ENCODE data around the gene ACCS. TPM values are rescaled to one million over a fixed set of nuclear protein-coding genes. Genes with fewer than 3 reads are reported as not detected.

The ACCS gene
- total RNA-seq, 1 donor from 2014 or later, result 21.3 TPM

DNA sequence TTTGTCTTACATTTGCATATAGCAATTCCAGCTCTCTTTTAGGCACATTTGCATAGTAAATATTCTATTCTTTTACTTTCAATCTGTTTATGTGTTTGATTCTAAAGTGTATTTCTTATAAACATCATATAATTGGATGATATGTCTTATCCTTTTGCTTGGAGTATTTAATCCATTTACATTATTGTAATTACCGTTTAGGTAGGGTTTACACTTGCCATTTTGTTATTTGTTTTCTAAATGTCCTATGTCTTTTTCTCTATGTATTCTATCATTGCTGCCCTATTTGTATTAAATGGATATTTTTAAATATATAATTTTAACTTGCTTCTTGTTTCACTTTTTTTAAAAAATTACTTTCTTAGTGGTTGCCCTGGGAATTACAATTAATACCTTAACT lies 41.1 kb upstream of the ACCS start:
- peaks cover 2% of the 10 kb centered on the region for H3K4me1 Mint-ChIP-seq (ENCODE audit: low read depth, unreplicated experiment)
- H3K27me3 Mint-ChIP-seq (ENCODE audit: low read depth, unreplicated experiment), result peaks cover 5% of the 10 kb centered on the region
- H3K9me3 Mint-ChIP-seq (ENCODE audit: unreplicated experiment), result peaks cover 12% of the 10 kb centered on the region

DNA sequence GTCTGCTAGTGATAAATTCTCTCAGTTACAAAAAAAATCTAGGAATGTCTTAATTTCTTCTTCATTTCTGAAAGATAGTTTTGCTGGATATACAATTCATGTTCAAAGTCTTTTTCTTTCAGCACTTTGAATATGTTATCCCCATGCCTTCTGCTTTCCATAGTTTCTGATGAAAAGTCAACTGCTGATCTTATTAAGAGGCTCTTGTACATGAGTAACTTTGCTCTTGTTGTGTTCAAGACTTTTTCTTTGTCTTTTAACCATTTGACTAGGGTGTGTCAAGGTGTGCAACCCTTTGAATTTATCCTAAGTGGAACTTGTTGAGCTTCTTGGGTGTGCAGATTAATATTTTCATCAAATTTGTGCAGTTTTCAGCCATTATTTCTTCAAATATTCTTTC lies 40.3 kb upstream of the ACCS start:
- peaks cover 2% of the 10 kb centered on the region for H3K9me3 ChIP-seq (ENCODE audit: insufficient read depth, low read depth, low read length)
- no peak overlapping the region for H3K27ac ChIP-seq (ENCODE audit: low read depth, low read length)
- H3K4me3 ChIP-seq (ENCODE audit: insufficient read depth, low read depth, low read length), result no peak overlapping the region
- FAIRE-seq, result no peak
- no peak overlapping the region for H3K9ac ChIP-seq (ENCODE audit: low read length)
- TF ChIP-seq EZH2 (IDR thresholded peaks at IDR 0.05; ENCODE audit: insufficient read depth, low read length) (no peak), CTCF (IDR thresholded peaks at IDR 0.05; ENCODE audit: insufficient read depth, low read depth, low read length) (no peak)
- Mint-ChIP-seq H3K4me1 (ENCODE audit: low read depth, unreplicated experiment) (peaks cover 8% of the 10 kb centered on the region), H3K36me3 (ENCODE audit: low read depth, unreplicated experiment) (no peaks in the 10 kb centered on the region), H3K27ac (ENCODE audit: unreplicated experiment) (no peak overlapping the region), H3K27me3 (ENCODE audit: low read depth, unreplicated experiment) (peaks cover 5% of the 10 kb centered on the region), H3K4me3 (ENCODE audit: unreplicated experiment) (no peak overlapping the region), H3K9me3 (ENCODE audit: unreplicated experiment) (peaks cover 12% of the 10 kb centered on the region)
- peaks cover 4% of the 10 kb centered on the region for H3K4me1 ChIP-seq (ENCODE audit: insufficient read depth, low read length)
- no peak for DNase-seq (ENCODE audit: low read depth)
- no peak overlapping the region for H3K4me2 ChIP-seq (ENCODE audit: low read length)
- H3K79me2 ChIP-seq (ENCODE audit: insufficient read depth, low read length), result no peaks in the 10 kb centered on the region
- no peaks in the 10 kb centered on the region for H3K27me3 ChIP-seq (ENCODE audit: insufficient read depth, low read length)
- no peaks in the 10 kb centered on the region for H4K20me1 ChIP-seq (ENCODE audit: insufficient read depth, low read length)
- no peak overlapping the region for H2AFZ ChIP-seq (ENCODE audit: low read depth, low read length)
- no peaks in the 10 kb centered on the region for H3K36me3 ChIP-seq (ENCODE audit: insufficient read depth, low read length)

More for the DNA sequence above, 41.1 kb upstream of the ACCS start:
- Histone ChIP-seq H3K36me3 (ENCODE audit: insufficient read depth, low read length) (no peaks in the 10 kb centered on the region), H3K9ac (ENCODE audit: low read length) (no peak overlapping the region), H2AFZ (ENCODE audit: low read depth, low read length) (no peak overlapping the region), H3K4me2 (ENCODE audit: low read length) (no peak overlapping the region), H4K20me1 (ENCODE audit: insufficient read depth, low read length) (no peaks in the 10 kb centered on the region), H3K4me1 (ENCODE audit: insufficient read depth, low read length) (no peaks in the 10 kb centered on the region), H3K79me2 (ENCODE audit: insufficient read depth, low read length) (no peaks in the 10 kb centered on the region), H3K27ac (ENCODE audit: low read depth, low read length) (no peak overlapping the region), H3K9me3 (ENCODE audit: insufficient read depth, low read depth, low read length) (peaks cover 2% of the 10 kb centered on the region), H3K4me3 (ENCODE audit: insufficient read depth, low read depth, low read length) (no peak overlapping the region), H3K27me3 (ENCODE audit: insufficient read depth, low read length) (peaks cover 3% of the 10 kb centered on the region)
- TF ChIP-seq CTCF (IDR thresholded peaks at IDR 0.05; ENCODE audit: insufficient read depth, low read depth, low read length), result no peak
- TF ChIP-seq EZH2 (IDR thresholded peaks at IDR 0.05; ENCODE audit: insufficient read depth, low read length), result no peak
- no peaks in the 10 kb centered on the region for H3K36me3 Mint-ChIP-seq (ENCODE audit: low read depth, unreplicated experiment)
- no peak overlapping the region for H3K27ac Mint-ChIP-seq (ENCODE audit: unreplicated experiment)
- DNase-seq (ENCODE audit: low read depth) (no peak), FAIRE-seq (no peak)
- H3K4me3 Mint-ChIP-seq (ENCODE audit: unreplicated experiment), result no peak overlapping the region

DNA sequence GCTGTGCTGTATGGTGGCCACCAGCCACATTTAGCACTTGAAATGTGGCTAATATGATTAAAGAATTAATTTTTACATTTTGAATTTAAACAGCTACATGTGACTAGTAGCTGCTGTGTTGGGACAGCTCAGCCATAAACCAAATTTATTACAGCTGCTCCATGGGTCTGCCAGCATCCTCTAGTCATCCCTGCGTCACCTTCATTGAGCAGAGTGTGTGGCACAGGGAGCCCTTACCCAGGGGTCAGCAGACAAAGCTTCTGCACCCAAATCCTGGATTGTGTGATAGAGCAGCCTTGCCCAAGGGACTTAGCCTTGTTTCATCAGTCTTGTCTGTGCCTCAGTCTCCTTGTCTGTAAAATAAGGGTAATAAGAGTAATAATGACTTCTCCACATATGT lies 37.7 kb upstream of the ACCS start:
- Histone ChIP-seq H3K79me2 (ENCODE audit: insufficient read depth, low read length) (no peaks in the 10 kb centered on the region), H4K20me1 (ENCODE audit: insufficient read depth, low read length) (no peaks in the 10 kb centered on the region), H3K27me3 (ENCODE audit: insufficient read depth, low read length) (no peaks in the 10 kb centered on the region), H3K4me3 (ENCODE audit: insufficient read depth, low read depth, low read length) (no peak overlapping the region), H3K9me3 (ENCODE audit: insufficient read depth, low read depth, low read length) (no peaks in the 10 kb centered on the region), H3K4me1 (ENCODE audit: insufficient read depth, low read length) (peaks cover 17% of the 10 kb centered on the region), H3K4me2 (ENCODE audit: low read length) (no peak overlapping the region), H3K36me3 (ENCODE audit: insufficient read depth, low read length) (no peaks in the 10 kb centered on the region), H3K9ac (ENCODE audit: low read length) (no peak overlapping the region), H2AFZ (ENCODE audit: low read depth, low read length) (no peak overlapping the region), H3K27ac (ENCODE audit: low read depth, low read length) (no peak overlapping the region)
- DNase-seq (ENCODE audit: low read depth), result no peak
- H3K9me3 Mint-ChIP-seq (ENCODE audit: unreplicated experiment), result peaks cover 8% of the 10 kb centered on the region
- peaks cover 5% of the 10 kb centered on the region for H3K27me3 Mint-ChIP-seq (ENCODE audit: low read depth, unreplicated experiment)
- H3K36me3 Mint-ChIP-seq (ENCODE audit: low read depth, unreplicated experiment), result no peaks in the 10 kb centered on the region
- H3K4me3 Mint-ChIP-seq (ENCODE audit: unreplicated experiment), result no peak overlapping the region
- TF ChIP-seq CTCF (IDR thresholded peaks at IDR 0.05; ENCODE audit: insufficient read depth, low read depth, low read length), result no peak
- no peak overlapping the region for H3K27ac Mint-ChIP-seq (ENCODE audit: unreplicated experiment)
- no peak for FAIRE-seq
- peaks cover 28% of the 10 kb centered on the region for H3K4me1 Mint-ChIP-seq (ENCODE audit: low read depth, unreplicated experiment)
